HepG2 (cell line): Measurements from ENCODE around the gene TK1. TPM values are rescaled to one million over a fixed set of nuclear protein-coding genes. Genes with fewer than 3 reads are reported as not detected.
A peak's percentile ranks its signal among the peaks of the same experiment; 100 is the strongest.

Experiments used
- BRCA1 ChIP-seq: sonication (generic); formaldehyde crosslinking; IDR thresholded peaks from 2 replicates; pipeline ENCODE4 v1.4.0; 2020; ENCODE audit warnings: missing genetic modification reagents
- CBX5 ChIP-seq: sonication (generic); formaldehyde crosslinking; IDR thresholded peaks from 2 replicates; pipeline ENCODE4 v1.4.0; 2020; ENCODE audit warnings: missing genetic modification reagents, borderline replicate concordance
- CCDC6 ChIP-seq: sonication (generic); formaldehyde crosslinking; IDR thresholded peaks from 2 replicates; pipeline ENCODE4 v1.8.1; 2022; ENCODE audit warnings: mild to moderate bottlenecking, missing genetic modification reagents, moderate library complexity
- CHCHD3 ChIP-seq: sonication (generic); formaldehyde crosslinking; IDR thresholded peaks from 2 replicates; pipeline ENCODE4 v1.8.0; 2022; ENCODE audit warnings: mild to moderate bottlenecking, missing genetic modification reagents, moderate library complexity
- DNMT1 ChIP-seq: sonication (generic); formaldehyde crosslinking; IDR thresholded peaks from 2 replicates; pipeline ENCODE4 v1.5.1; 2020; ENCODE audit warnings: mild to moderate bottlenecking, missing genetic modification reagents
- JUN ChIP-seq: sonication (generic); formaldehyde crosslinking; IDR thresholded peaks from 2 replicates; pipeline ENCODE4 v1.4.0; 2020; ENCODE audit warnings: mild to moderate bottlenecking, missing genetic modification reagents
- KAT2B ChIP-seq: fragments of 150-350 bp; IDR thresholded peaks from 2 replicates; pipeline ENCODE4 v1.6.1; 2014; ENCODE audit warnings: low read depth, low read length, borderline replicate concordance
- MEF2D ChIP-seq: sonication (generic); formaldehyde crosslinking; IDR thresholded peaks from 2 replicates; pipeline ENCODE4 v1.5.1; 2020; ENCODE audit warnings: mild to moderate bottlenecking, missing genetic modification reagents
- NCOA1 ChIP-seq: sonication (generic); formaldehyde crosslinking; IDR thresholded peaks from 2 replicates; pipeline ENCODE4 v1.9.0; 2021; ENCODE audit warnings: missing genetic modification reagents
- RFX5 ChIP-seq: IDR thresholded peaks from 2 replicates; pipeline ENCODE4 v1.6.1; 2011; ENCODE audit warnings: low read depth, low read length, improper control_type of control experiment
- RXRA ChIP-seq: sonication (generic); formaldehyde crosslinking; IDR thresholded peaks from 2 replicates; pipeline ENCODE4 v1.5.1; 2020; ENCODE audit warnings: missing genetic modification reagents
- SP140L ChIP-seq: sonication (generic); formaldehyde crosslinking; IDR thresholded peaks from 2 replicates; pipeline ENCODE4 v1.4.0; 2020; ENCODE audit warnings: missing genetic modification reagents, borderline replicate concordance
- TBL1XR1 ChIP-seq: fragments of 150-350 bp; IDR thresholded peaks from 2 replicates; pipeline ENCODE4 v1.6.1; 2014; ENCODE audit warnings: borderline replicate concordance, low read length; ENCODE audit not compliant: partially characterized antibody
- TBX2 ChIP-seq: sonication (generic); formaldehyde crosslinking; IDR thresholded peaks from 2 replicates; pipeline ENCODE4 v1.5.0; 2020; ENCODE audit warnings: missing genetic modification reagents, mild to moderate bottlenecking, borderline replicate concordance
- ZFP41 ChIP-seq: sonication (generic); formaldehyde crosslinking; IDR thresholded peaks from 2 replicates; pipeline ENCODE4 v1.4.0; 2020; ENCODE audit warnings: mild to moderate bottlenecking, missing genetic modification reagents, borderline replicate concordance
- ZNF143 ChIP-seq: sonication (generic); formaldehyde crosslinking; IDR thresholded peaks from 2 replicates; pipeline ENCODE4 v1.4.0; 2020; ENCODE audit warnings: missing genetic modification reagents
- ZNF567 ChIP-seq: sonication (generic); formaldehyde crosslinking; IDR thresholded peaks from 2 replicates; pipeline ENCODE4 v1.8.1; 2023; ENCODE audit warnings: mild to moderate bottlenecking, missing genetic modification reagents, borderline replicate concordance
- ZNF678 ChIP-seq: sonication (generic); formaldehyde crosslinking; IDR thresholded peaks from 2 replicates; pipeline ENCODE4 v1.4.0; 2020; ENCODE audit warnings: mild to moderate bottlenecking, missing genetic modification reagents
- ZNF790 ChIP-seq: sonication (generic); formaldehyde crosslinking; IDR thresholded peaks from 2 replicates; pipeline ENCODE4 v1.8.0; 2022; ENCODE audit warnings: missing genetic modification reagents, mild to moderate bottlenecking, borderline replicate concordance
- polyA plus RNA-seq, 8 experiments: library from polyadenylated mRNA; depleted of rRNA in 3 of 8; stranded (reverse) in 7 of 8; unstranded in 1 of 8; fragments of >200 nt; fragmentation: Illumina TruSeq in 4 of 8; extraction: Trizol in 4 of 8; gene quantifications; 2 replicates each; pipeline versions ENCODE4 v1.2.1 to v1.2.3, GENCODE V29; 2011 to 2016; ENCODE audit warnings: low read depth in 4 of 8, missing spikeins in 1 of 8, mixed read lengths in 1 of 8; ENCODE audit not compliant: insufficient read depth in 1 of 8
- total RNA-seq, 5 experiments: library from RNA; depleted of rRNA; stranded (reverse); fragments of >200 nt; fragmentation: Illumina TruSeq; extraction: Trizol; gene quantifications; 2 replicates each; pipeline ENCODE4 v1.2.3, GENCODE V29; 2016; ENCODE audit warnings: low read depth in 1 of 5
- TF ChIP-seq, protein P1 (sequence below): sonication (generic); formaldehyde crosslinking; IDR thresholded peaks from 2 replicates; pipeline ENCODE4 v1.8.1; 2023; ENCODE audit warnings: mild to moderate bottlenecking, missing genetic modification reagents
- TF ChIP-seq, protein P2 (sequence below): sonication (generic); formaldehyde crosslinking; IDR thresholded peaks from 2 replicates; pipeline ENCODE4 v1.5.0; 2020; ENCODE audit warnings: missing genetic modification reagents, mild to moderate bottlenecking, borderline replicate concordance
- TF ChIP-seq, protein P3 (sequence below): sonication (generic); formaldehyde crosslinking; IDR thresholded peaks from 2 replicates; pipeline ENCODE4 v1.4.0; 2020; ENCODE audit warnings: missing genetic modification reagents
- TF ChIP-seq, protein P4 (sequence below): IDR thresholded peaks from 2 replicates; pipeline ENCODE4 v1.6.1; 2016; ENCODE audit warnings: low read depth, borderline replicate concordance

TK1 gene
- total and polyA plus RNA-seq, 2 of the 13 experiments (the other 11 are each of a cell fraction or from before 2014, with no cell fraction given): 45.0 to 96.0 TPM

DNA sequence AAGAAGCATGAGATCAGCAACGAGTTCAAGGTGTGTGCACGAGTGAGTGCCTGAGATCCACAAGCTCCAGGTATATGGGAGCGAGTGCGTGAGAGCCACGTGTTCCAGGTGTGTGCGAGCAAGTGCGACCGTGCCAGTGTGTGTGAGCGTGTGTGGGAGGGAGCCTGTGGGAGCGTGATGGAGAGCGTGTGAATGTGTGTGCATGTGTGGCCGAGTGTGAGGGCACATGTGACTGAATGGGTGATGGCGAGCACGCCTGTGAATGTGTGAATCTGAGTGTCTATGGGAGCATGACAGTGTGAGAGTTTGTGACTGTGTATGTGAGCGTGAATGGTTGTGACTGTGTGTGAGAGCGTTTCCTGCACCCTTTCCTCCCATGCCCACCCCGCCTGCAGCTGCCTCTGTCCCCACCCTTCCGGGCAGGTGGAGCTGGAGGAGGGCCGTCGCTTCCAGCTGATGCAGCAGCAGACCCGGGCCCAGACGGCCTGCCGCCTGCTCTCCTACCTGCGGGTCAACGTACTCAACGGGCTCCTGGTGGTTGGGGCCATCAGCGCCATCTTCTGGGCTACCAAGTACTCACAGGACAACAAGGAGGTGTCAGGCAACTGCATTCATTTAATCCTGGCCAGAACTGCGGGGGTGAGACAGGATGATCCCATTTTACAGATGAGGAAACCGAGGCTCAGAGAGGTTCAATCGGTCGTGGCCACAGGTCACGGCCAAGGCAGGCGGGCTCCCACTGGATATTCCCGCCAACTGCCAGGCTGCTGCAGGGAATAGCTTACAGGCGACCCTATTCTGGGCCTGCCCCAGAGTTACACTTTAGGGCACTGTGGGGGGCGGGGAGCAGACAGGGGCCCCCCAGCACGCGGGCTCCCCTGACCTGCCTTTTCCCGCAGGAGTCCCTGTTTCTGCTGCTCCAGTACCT, 52.6 kb downstream of the TK1 start (continued):
- no peak for TF ChIP-seq JUN (CRISPR knock-in tag)
- TF ChIP-seq DNMT1: no peak; the same call in 1 of the 2 replicates
- peak; percentile 67; the same call in 1 of the 2 replicates for TF ChIP-seq RXRA (CRISPR knock-in tag)
- peak; percentile 79 for TF ChIP-seq TBX2 (CRISPR knock-in tag)
- no peak for TF ChIP-seq KAT2B
- no peak for TF ChIP-seq NCOA1
- TF ChIP-seq, protein P1, sequence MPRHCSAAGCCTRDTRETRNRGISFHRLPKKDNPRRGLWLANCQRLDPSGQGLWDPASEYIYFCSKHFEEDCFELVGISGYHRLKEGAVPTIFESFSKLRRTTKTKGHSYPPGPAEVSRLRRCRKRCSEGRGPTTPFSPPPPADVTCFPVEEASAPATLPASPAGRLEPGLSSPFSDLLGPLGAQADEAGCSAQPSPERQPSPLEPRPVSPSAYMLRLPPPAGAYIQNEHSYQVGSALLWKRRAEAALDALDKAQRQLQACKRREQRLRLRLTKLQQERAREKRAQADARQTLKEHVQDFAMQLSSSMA: no peak
- 0 out of 2 replicates have a peak, but pooled peaks have one; percentile 35 for TF ChIP-seq CBX5
- TF ChIP-seq ZFP41 (CRISPR knock-in tag): no peak
- no peak for TF ChIP-seq BRCA1 (CRISPR knock-in tag)
- TF ChIP-seq ZNF143 (CRISPR knock-in tag): no peak
- TF ChIP-seq TBL1XR1: no peak
- 0 out of 2 replicates have a peak, but pooled peaks have one; percentile 68 for TF ChIP-seq MEF2D
- 0 out of 2 replicates have a peak, but pooled peaks have one; percentile 72 for TF ChIP-seq SP140L (CRISPR knock-in tag)
- TF ChIP-seq, protein P2, sequence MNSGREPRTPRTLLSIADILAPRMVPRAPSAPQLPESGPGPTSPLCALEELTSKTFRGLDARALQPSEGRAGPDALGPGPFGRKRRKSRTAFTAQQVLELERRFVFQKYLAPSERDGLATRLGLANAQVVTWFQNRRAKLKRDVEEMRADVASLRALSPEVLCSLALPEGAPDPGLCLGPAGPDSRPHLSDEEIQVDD: no peak
- TF ChIP-seq ZNF567: no peak; the same call in 1 of the 2 replicates
- TF ChIP-seq CCDC6 (CRISPR knock-in tag): 0 out of 2 replicates have a peak, but pooled peaks have one; percentile 20
- 0 out of 2 replicates have a peak, but pooled peaks have one; percentile 5 for TF ChIP-seq CHCHD3 (CRISPR knock-in tag)
- no peak for TF ChIP-seq ZNF790 (CRISPR knock-in tag)
- TF ChIP-seq, protein P3, sequence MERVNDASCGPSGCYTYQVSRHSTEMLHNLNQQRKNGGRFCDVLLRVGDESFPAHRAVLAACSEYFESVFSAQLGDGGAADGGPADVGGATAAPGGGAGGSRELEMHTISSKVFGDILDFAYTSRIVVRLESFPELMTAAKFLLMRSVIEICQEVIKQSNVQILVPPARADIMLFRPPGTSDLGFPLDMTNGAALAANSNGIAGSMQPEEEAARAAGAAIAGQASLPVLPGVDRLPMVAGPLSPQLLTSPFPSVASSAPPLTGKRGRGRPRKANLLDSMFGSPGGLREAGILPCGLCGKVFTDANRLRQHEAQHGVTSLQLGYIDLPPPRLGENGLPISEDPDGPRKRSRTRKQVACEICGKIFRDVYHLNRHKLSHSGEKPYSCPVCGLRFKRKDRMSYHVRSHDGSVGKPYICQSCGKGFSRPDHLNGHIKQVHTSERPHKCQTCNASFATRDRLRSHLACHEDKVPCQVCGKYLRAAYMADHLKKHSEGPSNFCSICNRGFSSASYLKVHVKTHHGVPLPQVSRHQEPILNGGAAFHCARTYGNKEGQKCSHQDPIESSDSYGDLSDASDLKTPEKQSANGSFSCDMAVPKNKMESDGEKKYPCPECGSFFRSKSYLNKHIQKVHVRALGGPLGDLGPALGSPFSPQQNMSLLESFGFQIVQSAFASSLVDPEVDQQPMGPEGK (CRISPR knock-in tag): peak; percentile 40
- TF ChIP-seq, protein P4, sequence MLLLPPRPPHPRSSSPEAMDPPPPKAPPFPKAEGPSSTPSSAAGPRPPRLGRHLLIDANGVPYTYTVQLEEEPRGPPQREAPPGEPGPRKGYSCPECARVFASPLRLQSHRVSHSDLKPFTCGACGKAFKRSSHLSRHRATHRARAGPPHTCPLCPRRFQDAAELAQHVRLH (CRISPR knock-in tag): peak; percentile 77; the same call in 1 of the 2 replicates
- TF ChIP-seq RFX5: no peak
- no peak for TF ChIP-seq ZNF678
